Endothelial cell of umbilical vein (primary cell): ENCODE measurements around the gene WASF2. TPM values are rescaled to one million over a fixed set of nuclear protein-coding genes. Genes with fewer than 3 reads are reported as not detected.

Experiments
- BruUV-seq: library from RNA; stranded (reverse); fragments of 400-500 nt; replicated peaks from 2 replicates; lab custom pipeline; 2021; lab: Mats Ljungman, UMichigan
- CTCF ChIA-PET: fragments of 300-600, 350-600 bp; sonication (Branson Sonifier 250); formaldehyde crosslinking; loops from one replicate; lab custom pipeline; 2021; ENCODE audit warnings: antibody characterized with exemption, inconsistent platforms; lab: Charles Lee
- POLR2A ChIA-PET: fragments of 300-600, 350-600 bp; sonication (Branson Sonifier 250); formaldehyde crosslinking; loops from one replicate; lab custom pipeline; 2021; ENCODE audit warnings: antibody characterized with exemption, inconsistent platforms; lab: Charles Lee
- DNase-seq: peaks from one replicate; pipeline ENCODE4 v3.0.0-alpha.2; 2011; ENCODE audit warnings: low read depth, low spot score
- FAIRE-seq: peaks from 2 replicates; lab custom pipeline; 2011; peaks lifted over from hg19 to GRCh38; lab: Jason Lieb, UNC
- H2AFZ ChIP-seq: 2 replicates; pipeline ENCODE4 v1.6.0; 2012; ENCODE audit warnings: low read depth, low read length, control low read depth, inconsistent platforms
- H3K27ac ChIP-seq: 2 replicates; pipeline ENCODE4 v1.5.1; 2011; ENCODE audit warnings: low read depth, mild to moderate bottlenecking, control low read depth, low read length, moderate library complexity; ENCODE audit not compliant: insufficient read depth
- H3K27me3 ChIP-seq, 2 experiments: 2 replicates each; pipeline versions ENCODE4 v1.6.0 to v1.6.1; 2011; ENCODE audit warnings: low read length in 2 of 2, mixed read lengths in 1 of 2; ENCODE audit not compliant: control insufficient read depth in 2 of 2, insufficient read depth in 2 of 2
- H3K36me3 ChIP-seq, 2 experiments: 2 replicates in 1 of 2; 3 replicates in 1 of 2; pipeline ENCODE4 v1.5.1; 2011; ENCODE audit warnings: low read length in 2 of 2, mild to moderate bottlenecking in 1 of 2, moderate library complexity in 1 of 2; ENCODE audit not compliant: control insufficient read depth in 2 of 2, insufficient read depth in 2 of 2; ENCODE audit errors: extremely low read depth in 1 of 2
- H3K4me1 ChIP-seq: 3 replicates; pipeline ENCODE4 v1.5.1; 2011; ENCODE audit warnings: mild to moderate bottlenecking, low read length; ENCODE audit not compliant: control insufficient read depth, insufficient read depth; ENCODE audit errors: extremely low read depth
- H3K4me2 ChIP-seq: 2 replicates; pipeline ENCODE4 v1.6.1; 2011; ENCODE audit warnings: low read length, control low read depth, mixed read lengths; ENCODE audit not compliant: insufficient read depth
- H3K4me3 ChIP-seq, 3 experiments: fragments of 200-600 bp in 1 of 3; sonication (generic), shearing (Covaris generic) in 1 of 3; replicated peaks in 1 of 3; 2 replicates each; pipeline ENCODE4 v1.5.1; 2011 to 2016; ENCODE audit warnings: control low read depth in 3 of 3, low read length in 3 of 3, mild to moderate bottlenecking in 2 of 3, inconsistent platforms in 1 of 3, low read depth in 1 of 3, moderate library complexity in 1 of 3; ENCODE audit not compliant: insufficient read depth in 1 of 3
- H3K79me2 ChIP-seq: 2 replicates; pipeline ENCODE4 v1.6.0; 2012; ENCODE audit warnings: low read length, inconsistent platforms; ENCODE audit not compliant: control insufficient read depth, insufficient read depth
- H3K9ac ChIP-seq: replicated peaks from 2 replicates; pipeline ENCODE3; 2011; ENCODE audit warnings: low read length, control low read depth; ENCODE audit not compliant: insufficient read depth; ENCODE audit errors: extremely low read depth
- H3K9me1 ChIP-seq: replicated peaks from 3 replicates; pipeline ENCODE4 v1.6.0; 2011; ENCODE audit warnings: mild to moderate bottlenecking, low read length; ENCODE audit not compliant: control insufficient read depth, insufficient read depth; ENCODE audit errors: extremely low read depth
- H3K9me3 ChIP-seq: replicated peaks from 2 replicates; pipeline ENCODE4 v1.5.1; 2012; ENCODE audit warnings: low read length, inconsistent platforms; ENCODE audit not compliant: control insufficient read depth, insufficient read depth
- H4K20me1 ChIP-seq: replicated peaks from 2 replicates; pipeline ENCODE3; 2011; ENCODE audit warnings: mild to moderate bottlenecking, low read length; ENCODE audit not compliant: control insufficient read depth, insufficient read depth; ENCODE audit errors: extremely low read depth
- EZH2 ChIP-seq: IDR thresholded peaks from 2 replicates; pipeline ENCODE4 v1.6.1; 2012; ENCODE audit warnings: borderline replicate concordance, low read depth, mild to moderate bottlenecking, moderate library complexity, low read length, inconsistent platforms; ENCODE audit not compliant: severe bottlenecking
- FOS ChIP-seq: IDR thresholded peaks from 2 replicates; pipeline ENCODE4 v1.6.1; 2011; ENCODE audit warnings: mild to moderate bottlenecking, low read length, moderate library complexity, borderline replicate concordance; ENCODE audit not compliant: insufficient read depth
- GATA2 ChIP-seq: IDR thresholded peaks from 2 replicates; pipeline ENCODE4 v1.7.0; 2011; ENCODE audit warnings: low read depth, mild to moderate bottlenecking, moderate library complexity, mixed read lengths, low read length; ENCODE audit not compliant: insufficient read length, insufficient read depth
- JUN ChIP-seq: IDR thresholded peaks from 2 replicates; pipeline ENCODE4 v1.6.1; 2011; ENCODE audit warnings: borderline replicate concordance, low read depth; ENCODE audit not compliant: insufficient read length, insufficient read depth
- MYC ChIP-seq: IDR thresholded peaks from one replicate; pipeline ENCODE4 v1.6.1; 2011; ENCODE audit warnings: mild to moderate bottlenecking, low read depth, low read length
- POLR2A ChIP-seq: IDR thresholded peaks from 2 replicates; pipeline ENCODE4 v1.6.1; 2012; ENCODE audit warnings: low read depth, mild to moderate bottlenecking, control low read depth, low read length
- POLR2AphosphoS5 ChIP-seq: IDR thresholded peaks from 2 replicates; pipeline ENCODE4 v1.6.1; 2012; ENCODE audit warnings: low read depth, mild to moderate bottlenecking, control low read depth, low read length, moderate library complexity; ENCODE audit not compliant: insufficient read depth
- dilution Hi-C: fragments of 300-500 bp; cut with MboI; formaldehyde crosslinking; loops from one replicate; pipeline ENCODE4 v1.15.0; 2019; ENCODE audit warnings: low sequenced_read_pairs; ENCODE audit not compliant: extremely low pct_ligation_motif_present
- intact Hi-C: fragments of 100-400 bp; cut with micrococcal nuclease; formaldehyde crosslinking; loops from one replicate; pipeline ENCODE4 v1.10.0; 2022
- polyA plus RNA-seq, 4 experiments: library from polyadenylated mRNA; depleted of rRNA in 3 of 4; stranded (reverse) in 3 of 4; unstranded in 1 of 4; fragments of >200 nt; gene quantifications; 2 replicates each; pipeline versions ENCODE4 v1.2.1 to v1.2.3, GENCODE V29; 2011 to 2012; ENCODE audit warnings: missing spikeins in 1 of 4
- total RNA-seq: library from RNA; stranded (reverse); gene quantifications from 2 replicates; pipeline ENCODE4 v1.2.3, GENCODE V29; 2021
- TF ChIP-seq, protein P1 (sequence below), 2 donors: IDR thresholded peaks; 1 replicate in 1 of 2; 2 replicates in 1 of 2; pipeline ENCODE4 v1.5.1; 2011; ENCODE audit warnings: low read length in 2 of 2, mild to moderate bottlenecking in 2 of 2, moderate library complexity in 2 of 2, control low read depth in 1 of 2, inconsistent platforms in 1 of 2, low read depth in 1 of 2; ENCODE audit not compliant: insufficient read depth in 1 of 2; ENCODE audit errors: extremely low read depth in 1 of 2
- TF ChIP-seq, protein P2 (sequence below): IDR thresholded peaks from 2 replicates; pipeline ENCODE4 v1.6.1; 2011; ENCODE audit not compliant: insufficient read depth, insufficient read length

WASF2 gene
- total and polyA plus RNA-seq, 2 donors (not counting 3 experiments of a cell fraction or from before 2014, with no cell fraction given), result 76.9 to 172 TPM

DNA sequence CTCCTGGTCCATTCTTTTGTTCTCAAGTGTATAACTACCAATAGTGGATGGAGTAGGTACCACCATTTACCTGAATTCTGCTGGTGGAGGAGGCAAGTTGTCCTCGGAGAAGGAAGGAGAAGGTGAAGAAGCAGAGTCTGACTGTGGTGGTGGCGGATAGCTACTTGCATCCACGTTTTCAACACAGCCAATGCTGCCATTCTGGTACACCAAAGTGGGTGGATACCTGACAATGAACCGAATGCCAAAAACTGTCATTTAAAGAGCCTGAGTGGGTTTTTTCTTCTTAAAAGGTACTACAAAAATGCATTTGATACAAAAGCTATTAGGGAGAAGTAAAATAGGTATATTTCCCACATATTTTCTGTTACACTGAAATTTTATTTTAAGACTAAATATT, 77.5 kb downstream of the WASF2 start:
- Histone ChIP-seq H3K4me2 (no peak overlapping the region), H3K27me3 (no peaks in the 10 kb centered on the region), H2AFZ (no peak overlapping the region), H3K79me2 (no peaks in the 10 kb centered on the region), H3K9ac (no peak overlapping the region), H3K4me1 (peaks cover 2% of the 10 kb centered on the region), H3K4me3 (no peak overlapping the region), H3K9me1 (no peaks in the 10 kb centered on the region), H3K27ac (no peak overlapping the region), H3K36me3 (peaks cover 67% of the 10 kb centered on the region in 2 experiments), H3K9me3 (no peaks in the 10 kb centered on the region), H4K20me1 (no peaks in the 10 kb centered on the region)
- CTCF ChIA-PET, result interaction anchor here (0.9 to 2.0 kb wide), 3 partner anchors 8 to 156 kb away, joined by 3 to 8 read pairs (median 5); no protein-coding TSS in a partner anchor
- intact Hi-C loops, result no loop called here
- POLR2A ChIA-PET, result interaction anchor here (0.6 kb wide), 1 partner anchor 10 kb away, joined by 3 read pairs; no protein-coding TSS in a partner anchor
- dilution Hi-C loops, result loop anchor here (25.0 kb wide), 1 partner anchor 175 kb away; no protein-coding TSS in a partner anchor
- BruUV-seq, result no TSS peak
- DNase-seq (no peak), FAIRE-seq (no peak)
- TF ChIP-seq, protein P1, sequence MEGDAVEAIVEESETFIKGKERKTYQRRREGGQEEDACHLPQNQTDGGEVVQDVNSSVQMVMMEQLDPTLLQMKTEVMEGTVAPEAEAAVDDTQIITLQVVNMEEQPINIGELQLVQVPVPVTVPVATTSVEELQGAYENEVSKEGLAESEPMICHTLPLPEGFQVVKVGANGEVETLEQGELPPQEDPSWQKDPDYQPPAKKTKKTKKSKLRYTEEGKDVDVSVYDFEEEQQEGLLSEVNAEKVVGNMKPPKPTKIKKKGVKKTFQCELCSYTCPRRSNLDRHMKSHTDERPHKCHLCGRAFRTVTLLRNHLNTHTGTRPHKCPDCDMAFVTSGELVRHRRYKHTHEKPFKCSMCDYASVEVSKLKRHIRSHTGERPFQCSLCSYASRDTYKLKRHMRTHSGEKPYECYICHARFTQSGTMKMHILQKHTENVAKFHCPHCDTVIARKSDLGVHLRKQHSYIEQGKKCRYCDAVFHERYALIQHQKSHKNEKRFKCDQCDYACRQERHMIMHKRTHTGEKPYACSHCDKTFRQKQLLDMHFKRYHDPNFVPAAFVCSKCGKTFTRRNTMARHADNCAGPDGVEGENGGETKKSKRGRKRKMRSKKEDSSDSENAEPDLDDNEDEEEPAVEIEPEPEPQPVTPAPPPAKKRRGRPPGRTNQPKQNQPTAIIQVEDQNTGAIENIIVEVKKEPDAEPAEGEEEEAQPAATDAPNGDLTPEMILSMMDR (IDR thresholded peaks at IDR 0.05; ENCODE audit: extremely low read depth in 1 of 2, insufficient read depth in 1 of 2, low read depth in 1 of 2, low read length in 2 of 2), result no peak
- no peak for TF ChIP-seq POLR2AphosphoS5
- no peak for TF ChIP-seq JUN
- TF ChIP-seq FOS, result no peak
- no peak for TF ChIP-seq GATA2
- TF ChIP-seq, protein P2, sequence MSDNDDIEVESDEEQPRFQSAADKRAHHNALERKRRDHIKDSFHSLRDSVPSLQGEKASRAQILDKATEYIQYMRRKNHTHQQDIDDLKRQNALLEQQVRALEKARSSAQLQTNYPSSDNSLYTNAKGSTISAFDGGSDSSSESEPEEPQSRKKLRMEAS, result no peak
- no peak for TF ChIP-seq MYC
- no peak for TF ChIP-seq EZH2
- TF ChIP-seq POLR2A, result no peak
